ENCODE measurements around the gene ARID5B.
A peak's percentile ranks its signal among the peaks of the same experiment; 100 is the strongest.

Gene ARID5B

DNA sequence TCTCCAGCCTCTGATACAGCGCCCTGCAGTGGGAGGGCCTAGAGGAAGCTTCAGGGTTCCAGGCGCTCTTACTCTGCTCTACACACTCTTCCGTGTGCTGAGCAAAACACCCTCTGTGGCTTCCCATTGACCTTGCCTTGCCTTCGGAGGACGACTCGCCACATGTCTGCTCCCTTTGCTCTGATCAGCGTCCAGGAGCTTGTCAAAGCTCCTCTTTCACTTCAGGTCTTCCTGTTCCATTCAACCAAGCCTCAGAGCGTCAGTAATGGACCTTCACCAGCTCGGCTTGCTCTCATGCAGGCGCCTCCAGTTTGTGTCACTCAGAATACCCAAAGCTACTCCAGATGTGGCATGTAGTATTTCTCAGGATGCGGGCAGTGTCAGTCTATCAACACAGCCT lies 173.9 kb downstream of the ARID5B start:
- no peak for TF ChIP-seq GATA3 (IDR thresholded peaks at IDR 0.05; ENCODE audit: low read depth, low read length)
- TF ChIP-seq GATA2 (IDR thresholded peaks at IDR 0.05; ENCODE audit: low read depth, low read length) = no peak

DNA sequence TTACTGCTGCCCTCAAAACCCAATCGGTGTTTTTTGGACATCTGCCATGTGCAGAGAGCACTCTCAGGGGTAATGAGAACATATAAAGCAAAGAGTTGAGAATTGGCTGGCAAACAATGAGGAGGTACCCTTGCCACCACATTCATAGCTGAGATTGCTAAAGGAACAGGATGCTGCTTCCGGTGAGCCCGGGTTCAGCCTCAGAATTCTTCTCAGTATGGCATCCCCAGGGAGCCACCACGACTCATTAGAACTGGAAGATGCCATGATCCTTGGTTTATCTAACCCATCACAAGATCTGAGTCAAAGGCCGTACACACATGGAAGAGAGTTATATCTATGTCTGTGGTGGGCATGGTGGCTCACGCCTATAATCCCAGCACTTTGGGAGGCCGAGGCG lies 174.4 kb downstream of the ARID5B start:
- no peak for TF ChIP-seq GATA2 (IDR thresholded peaks at IDR 0.05; ENCODE audit: low read depth, low read length)
- TF ChIP-seq GATA3 (IDR thresholded peaks at IDR 0.05; ENCODE audit: low read depth, low read length) = no peak

GRCh38 chr10:62076891-62077290 lies 175.4 kb downstream of the ARID5B start:
- TF ChIP-seq GATA3 (IDR thresholded peaks at IDR 0.05; ENCODE audit: low read depth, low read length) (no peak), GATA2 (IDR thresholded peaks at IDR 0.05; ENCODE audit: low read depth, low read length) (no peak)

GRCh38 chr10:62077330-62078015 lies 176.0 kb downstream of the ARID5B start:
- TF ChIP-seq GATA2 (IDR thresholded peaks at IDR 0.05; ENCODE audit: low read depth, low read length) = no peak
- no peak for TF ChIP-seq GATA3 (IDR thresholded peaks at IDR 0.05; ENCODE audit: low read depth, low read length)

- TF ChIP-seq GATA2 (IDR thresholded peaks at IDR 0.05; ENCODE audit: low read depth, low read length) (no peak), GATA3 (IDR thresholded peaks at IDR 0.05; ENCODE audit: low read depth, low read length) (no peak)
Observed at GRCh38 chr10:62079885-62080559, 178.5 kb downstream of the ARID5B start.

DNA sequence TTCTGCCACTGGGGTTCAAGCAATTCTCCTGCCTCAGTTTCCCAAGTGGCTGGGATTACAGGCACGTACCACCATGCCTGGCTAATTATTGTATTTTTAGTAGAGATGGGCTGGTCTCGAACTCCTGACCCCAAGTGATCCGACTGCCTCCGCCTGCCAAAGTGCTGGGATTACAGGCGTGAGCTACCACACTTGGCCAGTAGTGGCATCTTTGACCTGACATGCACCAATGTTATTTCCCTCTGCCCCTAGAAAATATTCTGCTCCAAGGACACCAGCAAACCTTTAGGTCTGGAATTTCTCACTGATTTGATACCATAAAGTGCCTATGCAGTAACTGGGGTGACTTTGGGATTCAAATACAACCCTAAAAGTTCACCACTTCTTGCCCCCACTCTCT lies 179.4 kb downstream of the ARID5B start:
- TF ChIP-seq GATA2 (IDR thresholded peaks at IDR 0.05; ENCODE audit: low read depth, low read length) = no peak
- no peak for TF ChIP-seq GATA3 (IDR thresholded peaks at IDR 0.05; ENCODE audit: low read depth, low read length)

GRCh38 chr10:62081341-62082270 lies 180.1 kb downstream of the ARID5B start:
- TF ChIP-seq GATA3 (IDR thresholded peaks at IDR 0.05; ENCODE audit: low read depth, low read length) = no peak
- TF ChIP-seq GATA2 (IDR thresholded peaks at IDR 0.05; ENCODE audit: low read depth, low read length) = no peak

GRCh38 chr10:62082271-62082656 lies 180.8 kb downstream of the ARID5B start:
- TF ChIP-seq GATA3 (IDR thresholded peaks at IDR 0.05; ENCODE audit: low read depth, low read length) = peak; percentile 53; the same call in 1 of the 2 replicates
- no peak; the same call in 1 of the 2 replicates for TF ChIP-seq GATA2 (IDR thresholded peaks at IDR 0.05; ENCODE audit: low read depth, low read length)

- TF ChIP-seq GATA2 (IDR thresholded peaks at IDR 0.05; ENCODE audit: low read depth, low read length) (no peak), GATA3 (IDR thresholded peaks at IDR 0.05; ENCODE audit: low read depth, low read length) (no peak)
Observed at GRCh38 chr10:62082729-62083411, 181.4 kb downstream of the ARID5B start.

GRCh38 chr10:62083412-62084267 lies 182.1 kb downstream of the ARID5B start:
- TF ChIP-seq GATA2 (IDR thresholded peaks at IDR 0.05; ENCODE audit: low read depth, low read length) = peak; percentile 61
- peak; percentile 30; the same call in 1 of the 2 replicates for TF ChIP-seq GATA3 (IDR thresholded peaks at IDR 0.05; ENCODE audit: low read depth, low read length)

- no peak for TF ChIP-seq GATA3 (IDR thresholded peaks at IDR 0.05; ENCODE audit: low read depth, low read length)
Observed at GRCh38 chr10:62084451-62084850, 183.0 kb downstream of the ARID5B start.

DNA sequence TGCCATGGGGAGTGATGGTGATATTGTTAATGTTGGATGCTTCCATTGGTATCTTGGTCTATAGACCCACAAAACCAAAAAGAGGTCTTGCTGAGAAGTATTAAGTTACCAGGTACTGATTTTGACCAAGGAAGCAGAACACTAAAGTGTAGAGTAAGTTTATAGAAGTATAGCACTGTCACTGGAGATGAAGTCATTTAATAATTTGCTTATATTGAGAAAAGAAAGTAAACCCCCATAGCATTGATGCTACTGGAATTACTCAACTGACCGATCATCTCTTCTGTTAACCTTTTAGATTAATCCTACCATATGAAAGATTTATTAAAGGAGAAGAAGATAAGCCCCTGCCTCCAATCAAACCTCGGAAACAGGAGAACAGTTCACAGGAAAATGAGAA lies 183.9 kb downstream of the ARID5B start:
- TF ChIP-seq GATA3 (IDR thresholded peaks at IDR 0.05; ENCODE audit: low read depth, low read length) (no peak), GATA2 (IDR thresholded peaks at IDR 0.05; ENCODE audit: low read depth, low read length) (no peak)

GRCh38 chr10:62085821-62086220 lies 184.3 kb downstream of the ARID5B start:
- TF ChIP-seq GATA2 (IDR thresholded peaks at IDR 0.05; ENCODE audit: low read depth, low read length) = no peak
- TF ChIP-seq GATA3 (IDR thresholded peaks at IDR 0.05; ENCODE audit: low read depth, low read length) = no peak
